Activated CD4-positive, alpha-beta T cell treated with anti-CD3 and anti-CD28 coated beads, Interleukin-2, Interleukin-6, amounts not matched to agents 100 ng/mL and 50 ng/mL, durations not matched to agents 16 hours and 8 hours (primary cell): ENCODE measurements around the gene FTSJ3.
"Not testable (repeated sequence)": the region's sequence is repeated elsewhere in the genome, so short reads cannot be mapped to it uniquely, and the experiment has no call there.

Experiments used
- DNase-seq: peaks from one replicate; pipeline ENCODE4 v3.0.0-alpha.2; 2020

FTSJ3 gene

GRCh38 chr17:63827002-63827800, at the start of gene FTSJ3, which contains the start of gene PSMC5:
Gene FTSJ3, minus strand, starts transcription at chr17:63827663. Its CDS starts 761 bp downstream, at chr17:63826902.
Gene PSMC5, plus strand, starts transcription at chr17:63827431. Its CDS starts 60 bp downstream, at chr17:63827491.
- DNase-seq = peak; percentile 97

- not testable (repeated sequence) for DNase-seq
These were observed 47.2 kb upstream of the FTSJ3 start for GRCh38 chr17:63874693-63875092.

GRCh38 chr17:63874061-63874626, 46.7 kb upstream of the FTSJ3 start:
- not testable (repeated sequence) for DNase-seq

GRCh38 chr17:63873577-63873976, 46.1 kb upstream of the FTSJ3 start, which contains the start of gene CSH2:
Gene CSH2, minus strand, starts transcription at chr17:63873677. Its CDS starts 63 bp downstream, at chr17:63873614.
- DNase-seq = not testable (repeated sequence)

- not testable (repeated sequence) for DNase-seq
These were observed 44.3 kb upstream of the FTSJ3 start for GRCh38 chr17:63871646-63872365.

- DNase-seq = not testable (repeated sequence)
These were observed 42.8 kb upstream of the FTSJ3 start for GRCh38 chr17:63870292-63870665.

GRCh38 chr17:63869491-63870291, 42.2 kb upstream of the FTSJ3 start:
- not testable (repeated sequence) for DNase-seq

- not testable (repeated sequence) for DNase-seq
These were observed 39.2 kb upstream of the FTSJ3 start for GRCh38 chr17:63866625-63867024.

GRCh38 chr17:63859257-63859656, 31.8 kb upstream of the FTSJ3 start:
- DNase-seq = no peak

GRCh38 chr17:63856425-63856824, 29.0 kb upstream of the FTSJ3 start:
- not testable (repeated sequence) for DNase-seq

GRCh38 chr17:63855185-63855584, 27.7 kb upstream of the FTSJ3 start:
- no peak for DNase-seq

- no peak for DNase-seq
These were observed 27.2 kb upstream of the FTSJ3 start for GRCh38 chr17:63854709-63855108.

GRCh38 chr17:63853260-63853659, 25.8 kb upstream of the FTSJ3 start:
- DNase-seq = no peak

GRCh38 chr17:63850401-63850800, 22.9 kb upstream of the FTSJ3 start:
- no peak for DNase-seq

GRCh38 chr17:63848834-63849689, 21.6 kb upstream of the FTSJ3 start:
- peak; percentile 96 for DNase-seq

GRCh38 chr17:63847525-63848249, 20.2 kb upstream of the FTSJ3 start:
- DNase-seq = no peak

- DNase-seq = no peak
These were observed 18.0 kb upstream of the FTSJ3 start for GRCh38 chr17:63845509-63845908.

GRCh38 chr17:63843910-63844677, 16.6 kb upstream of the FTSJ3 start:
- no peak for DNase-seq

GRCh38 chr17:63843387-63843888, 16.0 kb upstream of the FTSJ3 start:
- DNase-seq = peak; percentile 52
